ENCODE results near the gene TMEM80.

The TMEM80 gene

DNA sequence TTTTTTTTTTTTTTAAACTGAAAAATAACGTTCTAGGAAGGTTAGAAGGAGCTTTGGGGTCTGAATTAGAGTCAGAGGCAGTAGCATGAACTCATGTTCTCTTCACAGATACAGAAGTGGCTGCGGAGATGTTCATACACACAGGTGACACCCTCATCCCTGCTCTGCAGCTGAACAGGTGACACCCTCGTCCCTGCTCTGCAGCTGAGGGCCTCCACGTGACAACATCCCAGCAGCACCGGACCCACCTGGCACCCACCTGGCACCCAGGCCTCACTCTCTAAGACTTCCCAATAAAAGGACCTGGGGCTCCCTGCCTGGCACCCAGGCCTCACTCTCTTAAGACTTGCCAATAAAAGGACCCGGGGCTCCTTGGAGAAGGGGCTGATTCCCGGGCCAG is 38.8 kb upstream of the TMEM80 start:
- Histone ChIP-seq H3K4me3 (ENCODE audit: low read depth, low read length, poor library complexity, severe bottlenecking) (no peak overlapping the region), H3K9me3 (ENCODE audit: low read length) (no peaks in the 10 kb centered on the region), H3K27ac (ENCODE audit: low read depth, low read length, poor library complexity, severe bottlenecking) (no peak overlapping the region), H3F3A (ENCODE audit: insufficient read depth, low read length) (no peaks in the 10 kb centered on the region), H3K27me3 (ENCODE audit: insufficient read depth, low read length) (no peaks in the 10 kb centered on the region), H4K20me1 (ENCODE audit: insufficient read depth, low read length) (no peaks in the 10 kb centered on the region), H2AFZ (ENCODE audit: low read length) (no peak overlapping the region), H3K9me2 (ENCODE audit: low read depth, low read length) (no peaks in the 10 kb centered on the region), H3K9ac (ENCODE audit: low read length) (no peak overlapping the region), H3K36me3 (ENCODE audit: insufficient read depth, low read length) (peaks cover 16% of the 10 kb centered on the region; the same call in 1 of the 2 replicates), H3K79me2 (ENCODE audit: insufficient read depth, low read length) (no peaks in the 10 kb centered on the region), H3K4me2 (ENCODE audit: low read length) (no peak overlapping the region), H3K4me1 (ENCODE audit: insufficient read depth, low read length, severe bottlenecking) (peaks cover 13% of the 10 kb centered on the region)
- TF ChIP-seq, protein P1, sequence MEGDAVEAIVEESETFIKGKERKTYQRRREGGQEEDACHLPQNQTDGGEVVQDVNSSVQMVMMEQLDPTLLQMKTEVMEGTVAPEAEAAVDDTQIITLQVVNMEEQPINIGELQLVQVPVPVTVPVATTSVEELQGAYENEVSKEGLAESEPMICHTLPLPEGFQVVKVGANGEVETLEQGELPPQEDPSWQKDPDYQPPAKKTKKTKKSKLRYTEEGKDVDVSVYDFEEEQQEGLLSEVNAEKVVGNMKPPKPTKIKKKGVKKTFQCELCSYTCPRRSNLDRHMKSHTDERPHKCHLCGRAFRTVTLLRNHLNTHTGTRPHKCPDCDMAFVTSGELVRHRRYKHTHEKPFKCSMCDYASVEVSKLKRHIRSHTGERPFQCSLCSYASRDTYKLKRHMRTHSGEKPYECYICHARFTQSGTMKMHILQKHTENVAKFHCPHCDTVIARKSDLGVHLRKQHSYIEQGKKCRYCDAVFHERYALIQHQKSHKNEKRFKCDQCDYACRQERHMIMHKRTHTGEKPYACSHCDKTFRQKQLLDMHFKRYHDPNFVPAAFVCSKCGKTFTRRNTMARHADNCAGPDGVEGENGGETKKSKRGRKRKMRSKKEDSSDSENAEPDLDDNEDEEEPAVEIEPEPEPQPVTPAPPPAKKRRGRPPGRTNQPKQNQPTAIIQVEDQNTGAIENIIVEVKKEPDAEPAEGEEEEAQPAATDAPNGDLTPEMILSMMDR (IDR thresholded peaks at IDR 0.05; ENCODE audit: low read length): no peak
- TF ChIP-seq EZH2 (IDR thresholded peaks at IDR 0.05; ENCODE audit: borderline replicate concordance, low read length): no peak

DNA sequence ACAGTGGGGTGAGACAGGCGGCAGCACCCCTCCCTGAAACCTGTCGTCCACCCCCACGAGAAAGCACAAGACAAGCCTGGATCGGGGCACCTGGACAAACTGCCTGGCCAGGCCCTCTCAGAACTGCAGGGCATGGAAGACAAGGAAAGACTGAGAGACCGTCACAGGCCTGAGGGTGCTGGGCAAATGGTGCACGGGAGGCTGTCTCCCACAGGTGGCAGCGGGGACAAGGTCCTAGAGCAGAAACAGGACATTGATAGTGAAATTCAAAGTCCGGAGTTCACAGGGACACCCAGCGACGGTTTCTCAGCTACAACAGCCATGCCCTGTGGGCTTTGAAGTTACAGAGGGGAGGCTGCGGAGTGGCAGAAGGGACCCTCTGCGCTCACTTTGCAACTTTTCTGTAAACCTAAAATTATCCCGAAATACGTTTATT is 37.9 kb upstream of the TMEM80 start:
- no peaks in the 10 kb centered on the region for H3K79me2 ChIP-seq (ENCODE audit: insufficient read depth, low read length)

DNA sequence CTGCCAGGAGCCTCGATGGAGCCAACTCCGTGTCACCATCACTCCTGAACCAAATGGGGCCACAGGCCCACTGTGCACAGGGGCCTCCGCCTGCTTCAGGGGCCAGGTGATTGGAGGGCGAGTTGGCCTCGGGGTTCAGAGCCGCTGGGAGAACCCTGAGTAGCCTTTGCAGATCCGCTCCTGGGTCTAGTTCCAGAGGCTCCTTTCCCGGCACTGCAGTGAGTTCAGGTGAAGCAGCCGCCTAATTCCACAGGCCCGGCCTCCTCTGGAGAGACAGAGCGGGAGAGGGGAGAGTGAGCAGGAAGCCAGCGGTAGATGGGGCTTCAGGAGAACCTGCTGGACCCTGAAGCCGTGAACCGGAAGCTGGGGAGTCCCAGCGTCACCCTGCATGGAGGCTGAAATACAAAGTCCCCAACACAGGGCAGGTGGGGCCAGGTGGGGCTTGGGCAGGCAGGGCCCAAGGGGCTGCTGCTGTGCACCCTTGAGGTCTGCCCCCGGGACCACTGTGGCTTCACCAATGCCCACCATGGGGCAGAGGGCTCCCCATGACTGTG is 36.0 kb upstream of the TMEM80 start:
- Histone ChIP-seq H3K4me3 (ENCODE audit: low read depth, low read length, poor library complexity, severe bottlenecking) (no peak overlapping the region), H3K27ac (ENCODE audit: low read depth, low read length, poor library complexity, severe bottlenecking) (no peak overlapping the region), H3K9me3 (ENCODE audit: low read length) (no peaks in the 10 kb centered on the region), H3K9me2 (ENCODE audit: low read depth, low read length) (no peaks in the 10 kb centered on the region), H3K9ac (ENCODE audit: low read length) (no peak overlapping the region), H3K4me2 (ENCODE audit: low read length) (peak overlapping the region; percentile 25; the same call in 1 of the 2 replicates), H3K27me3 (ENCODE audit: insufficient read depth, low read length) (no peaks in the 10 kb centered on the region), H3K36me3 (ENCODE audit: insufficient read depth, low read length) (peaks cover 9% of the 10 kb centered on the region; the same call in 1 of the 2 replicates), H3K79me2 (ENCODE audit: insufficient read depth, low read length) (no peaks in the 10 kb centered on the region), H2AFZ (ENCODE audit: low read length) (no peak overlapping the region), H3K4me1 (ENCODE audit: insufficient read depth, low read length, severe bottlenecking) (peaks cover 13% of the 10 kb centered on the region), H4K20me1 (ENCODE audit: insufficient read depth, low read length) (no peaks in the 10 kb centered on the region), H3F3A (ENCODE audit: insufficient read depth, low read length) (no peaks in the 10 kb centered on the region)
- TF ChIP-seq, protein P1 (IDR thresholded peaks at IDR 0.05; ENCODE audit: low read length): no peak
- no peak for TF ChIP-seq EZH2 (IDR thresholded peaks at IDR 0.05; ENCODE audit: borderline replicate concordance, low read length)

More for the DNA sequence above, 37.9 kb upstream of the TMEM80 start:
- Histone ChIP-seq H2AFZ (ENCODE audit: low read length) (no peak overlapping the region), H3K9me3 (ENCODE audit: low read length) (no peaks in the 10 kb centered on the region), H3K9ac (ENCODE audit: low read length) (no peak overlapping the region), H3K9me2 (ENCODE audit: low read depth, low read length) (no peaks in the 10 kb centered on the region), H3F3A (ENCODE audit: insufficient read depth, low read length) (no peaks in the 10 kb centered on the region), H3K4me1 (ENCODE audit: insufficient read depth, low read length, severe bottlenecking) (peaks cover 13% of the 10 kb centered on the region), H3K4me2 (ENCODE audit: low read length) (no peak overlapping the region), H4K20me1 (ENCODE audit: insufficient read depth, low read length) (no peaks in the 10 kb centered on the region), H3K4me3 (ENCODE audit: low read depth, low read length, poor library complexity, severe bottlenecking) (no peak overlapping the region), H3K27me3 (ENCODE audit: insufficient read depth, low read length) (no peaks in the 10 kb centered on the region), H3K27ac (ENCODE audit: low read depth, low read length, poor library complexity, severe bottlenecking) (no peak overlapping the region), H3K36me3 (ENCODE audit: insufficient read depth, low read length) (peaks cover 16% of the 10 kb centered on the region; the same call in 1 of the 2 replicates)
- TF ChIP-seq, protein P1 (IDR thresholded peaks at IDR 0.05; ENCODE audit: low read length): no peak
- no peak for TF ChIP-seq EZH2 (IDR thresholded peaks at IDR 0.05; ENCODE audit: borderline replicate concordance, low read length)
